GM12878 (cell line): ENCODE data around the gene STBD1. TPM values are rescaled to one million over a fixed set of nuclear protein-coding genes. Genes with fewer than 3 reads are reported as not detected.

ENCODE experiments used
- ATAC-seq: fragments of 200-7000 bp; cut with Tn5 transposase; 3 replicates; pipeline ENCODE4 v1.9.1; 2020; ENCODE audit warnings: mild to moderate bottlenecking, moderate library complexity
- BruUV-seq: library from RNA; stranded (reverse); fragments of 400-500 nt; replicated peaks from 2 replicates; lab custom pipeline; 2021; lab: Mats Ljungman, UMichigan
- CTCF ChIA-PET: fragments of 300-600 bp; sonication (Branson Sonifier 250); formaldehyde crosslinking; extraction: SDS; loops from one replicate; lab custom pipeline; 2021; ENCODE audit warnings: inconsistent platforms; lab: Yijun Ruan, JAX
- POLR2A ChIA-PET: fragments of 350-600 bp; formaldehyde crosslinking; extraction: SDS; loops from one replicate; lab custom pipeline; 2021; ENCODE audit warnings: inconsistent platforms; lab: Charles Lee
- RAD21 ChIA-PET: fragments of 300-600 bp; sonication (Branson Sonifier 250); formaldehyde crosslinking; loops from one replicate; lab custom pipeline; 2023; ENCODE audit warnings: antibody characterized with exemption; ENCODE audit not compliant: unreplicated experiment; lab: Charles Lee
- SMC1A ChIA-PET: fragments of 300-600 bp; sonication (Branson Sonifier 250); formaldehyde crosslinking; loops from one replicate; lab custom pipeline; 2023; ENCODE audit not compliant: unreplicated experiment, uncharacterized antibody; lab: Charles Lee
- DNase-seq: peaks from one replicate; pipeline ENCODE4 v3.0.0-alpha.2; 2011; ENCODE audit warnings: low read depth, low spot score
- FAIRE-seq: peaks from 3 replicates; lab custom pipeline; 2011; peaks lifted over from hg19 to GRCh38; lab: Jason Lieb, UNC
- H2AFZ ChIP-seq: 2 replicates; pipeline ENCODE4 v1.6.0; 2011; ENCODE audit warnings: low read depth, low read length, control low read depth; ENCODE audit not compliant: control insufficient read depth
- H3K27ac ChIP-seq: 2 replicates; pipeline ENCODE4 v1.5.1; 2011; ENCODE audit warnings: control low read depth; ENCODE audit not compliant: control insufficient read depth, insufficient read depth
- H3K27me3 ChIP-seq, 2 experiments: replicated peaks in 1 of 2; 2 replicates each; pipeline versions ENCODE4 v1.6.0 to v1.6.1; 2011; ENCODE audit warnings: low read length in 1 of 2; ENCODE audit not compliant: control insufficient read depth in 2 of 2, insufficient read depth in 2 of 2
- H3K36me3 ChIP-seq, 2 experiments: 2 replicates each; pipeline ENCODE4 v1.5.1; 2011; ENCODE audit warnings: low read length in 1 of 2; ENCODE audit not compliant: control insufficient read depth in 2 of 2, insufficient read depth in 2 of 2
- H3K4me1 ChIP-seq: 2 replicates; pipeline ENCODE4 v1.6.1; 2011; ENCODE audit warnings: mild to moderate bottlenecking, low read length, moderate library complexity, mixed read lengths; ENCODE audit not compliant: control insufficient read depth, insufficient read depth
- H3K4me2 ChIP-seq: 2 replicates; pipeline ENCODE4 v1.6.0; 2011; ENCODE audit warnings: control low read depth; ENCODE audit not compliant: control insufficient read depth, insufficient read depth
- H3K4me3 ChIP-seq: fragments of 200-600 bp; sonication (generic); 2 replicates; pipeline ENCODE4 v1.5.1; 2016
- H3K79me2 ChIP-seq: 2 replicates; pipeline ENCODE4 v1.6.0; 2011; ENCODE audit warnings: low read length; ENCODE audit not compliant: control insufficient read depth, insufficient read depth
- H3K9ac ChIP-seq: 2 replicates; pipeline ENCODE4 v1.8.0; 2011; ENCODE audit warnings: low read length, control low read depth, mixed read lengths; ENCODE audit not compliant: control insufficient read depth, insufficient read depth
- H3K9me3 ChIP-seq: replicated peaks from 3 replicates; pipeline ENCODE4 v1.5.1; 2011; ENCODE audit warnings: mild to moderate bottlenecking, low read length; ENCODE audit not compliant: control insufficient read depth, insufficient read depth
- H4K20me1 ChIP-seq: 2 replicates; pipeline ENCODE4 v1.6.0; 2011; ENCODE audit not compliant: control insufficient read depth, insufficient read depth
- CEBPB ChIP-seq, 2 experiments: fragments of 150-350 bp in 1 of 2; IDR thresholded peaks; 2 replicates each; pipeline ENCODE4 v1.6.1; 2012 to 2014; ENCODE audit warnings: low read depth in 2 of 2, low read length in 2 of 2, borderline replicate concordance in 1 of 2, inconsistent platforms in 1 of 2
- CEBPZ ChIP-seq: fragments of 150-350 bp; IDR thresholded peaks from 2 replicates; pipeline ENCODE4 v1.6.1; 2016; ENCODE audit warnings: low read depth, low read length
- CTCF ChIP-seq, 3 experiments: IDR thresholded peaks in 2 of 3; conservative IDR thresholded peaks in 1 of 3; 2 replicates each; pipeline ENCODE4 v1.5.1; 2011; ENCODE audit warnings: low read depth in 3 of 3, low read length in 3 of 3, mild to moderate bottlenecking in 3 of 3, control low read depth in 2 of 3, moderate library complexity in 2 of 3, inconsistent platforms in 1 of 3, mixed read lengths in 1 of 3; ENCODE audit not compliant: control insufficient read depth in 2 of 3, insufficient read depth in 1 of 3; ENCODE audit errors: extremely low read depth in 1 of 3
- EED ChIP-seq: sonication (generic); IDR thresholded peaks from 2 replicates; pipeline ENCODE4 v1.6.1; 2016; ENCODE audit warnings: antibody characterized with exemption, low read depth
- ESRRA ChIP-seq: IDR thresholded peaks from 2 replicates; pipeline ENCODE4 v1.6.1; 2012; ENCODE audit warnings: mild to moderate bottlenecking, low read length, improper control_type of control experiment
- FOXK2 ChIP-seq: fragments of 450-650 bp; IDR thresholded peaks from 2 replicates; pipeline ENCODE4 v1.6.1; 2017; ENCODE audit warnings: mild to moderate bottlenecking, moderate library complexity
- FOXM1 ChIP-seq: IDR thresholded peaks from 2 replicates; pipeline ENCODE4 v1.6.1; 2012; ENCODE audit warnings: low read depth, mild to moderate bottlenecking, inconsistent platforms, low read length, moderate library complexity
- HDAC6 ChIP-seq: fragments of 200-600 bp; sonication (generic); IDR thresholded peaks from one replicate; pipeline ENCODE4 v1.8.0; 2017; ENCODE audit warnings: antibody characterized with exemption; ENCODE audit not compliant: unreplicated experiment
- MEF2B ChIP-seq: fragments of 450-650 bp; IDR thresholded peaks from 2 replicates; pipeline ENCODE4 v1.6.1; 2018; ENCODE audit warnings: mild to moderate bottlenecking, moderate library complexity; ENCODE audit not compliant: partially characterized antibody, poor library complexity, severe bottlenecking
- MYC ChIP-seq: IDR thresholded peaks from 2 replicates; pipeline ENCODE4 v1.6.1; 2011; ENCODE audit warnings: mild to moderate bottlenecking, low read length, moderate library complexity, inconsistent platforms; ENCODE audit not compliant: insufficient read depth, insufficient replicate concordance, insufficient read length, severe bottlenecking
- NBN ChIP-seq: fragments of 450-650 bp; IDR thresholded peaks from 2 replicates; pipeline ENCODE4 v1.6.1; 2016
- NR2C1 ChIP-seq: fragments of 450-650 bp; IDR thresholded peaks from 2 replicates; pipeline ENCODE4 v1.6.1; 2017; ENCODE audit warnings: antibody characterized with exemption, mild to moderate bottlenecking, moderate library complexity
- NR2F1 ChIP-seq: fragments of 450-650 bp; conservative IDR thresholded peaks from 2 replicates; pipeline ENCODE4 v1.6.1; 2017; ENCODE audit warnings: mild to moderate bottlenecking
- SUZ12 ChIP-seq: fragments of 200-600 bp; sonication (generic); IDR thresholded peaks from one replicate; pipeline ENCODE4 v1.6.1; 2018; ENCODE audit warnings: antibody characterized with exemption, mild to moderate bottlenecking; ENCODE audit not compliant: unreplicated experiment
- TARDBP ChIP-seq: IDR thresholded peaks from 2 replicates; pipeline ENCODE4 v1.6.1; 2016; ENCODE audit warnings: borderline replicate concordance
- ZNF622 ChIP-seq: fragments of 450-650 bp; IDR thresholded peaks from 2 replicates; pipeline ENCODE4 v1.6.1; 2017; ENCODE audit warnings: mild to moderate bottlenecking, inconsistent platforms
- WGBS: methylation state at CpG from one replicate; pipeline ENCODE4 v1.1.6; 2016; ENCODE audit warnings: low lambda C conversion rate; ENCODE audit not compliant: insufficient replicate concordance, insufficient coverage; ENCODE audit errors: missing lambda C conversion rate; 5-methylcytosine and 5-hydroxymethylcytosine counted together
- in situ Hi-C: fragments of 300-500 bp; cut with MboI; formaldehyde crosslinking; loops from 9 replicates; pipeline ENCODE4 v1.14.3; 2018; ENCODE audit warnings: mixed read lengths
- intact Hi-C: fragments of 100-400 bp; cut with micrococcal nuclease; formaldehyde crosslinking; loops from one replicate; pipeline ENCODE4 v1.14.2; 2022; ENCODE audit not compliant: unreplicated experiment
- polyA plus RNA-seq, 11 experiments: library from polyadenylated mRNA; depleted of rRNA in 4 of 11; unstranded in 6 of 11; stranded (reverse) in 5 of 11; fragments of >200 nt; fragmentation: Nextera tagmentation in 4 of 11; fragmentation: Illumina TruSeq in 1 of 11; extraction: Ambion mirVana in 4 of 11; extraction: Trizol in 1 of 11; gene quantifications; 1 replicate in 1 of 11; 2 replicates in 10 of 11; pipeline versions ENCODE4 v1.2.1 to v1.2.3, GENCODE V29; 2011 to 2016; ENCODE audit warnings: inconsistent platforms in 2 of 11, missing spikeins in 2 of 11, low read depth in 1 of 11
- total RNA-seq, 4 experiments: library from RNA; depleted of rRNA in 3 of 4; stranded (reverse); fragments of >200 nt in 3 of 4; fragmentation: Illumina TruSeq in 1 of 4; extraction: Trizol in 1 of 4; gene quantifications; 2 replicates each; pipeline versions ENCODE4 v1.2.1 to v1.2.3, GENCODE V29; 2013 to 2021

The STBD1 gene
- total and polyA plus RNA-seq, 10 of the 15 experiments (the other 5 are each of a cell fraction or from before 2014, with no cell fraction given): 0.04 to 0.10 (median 0.05) TPM; not detected in 7

- TF ChIP-seq CTCF (IDR thresholded peaks at IDR 0.05 in 2 of 3, conservative IDR thresholded peaks at IDR 0.05 in 1 of 3; ENCODE audit: control insufficient read depth in 2 of 3, extremely low read depth in 1 of 3, insufficient read depth in 1 of 3, low read depth in 3 of 3, low read length in 3 of 3): no peak
- TF ChIP-seq TARDBP: no peak
- no peak for TF ChIP-seq FOXK2
These were observed 48.3 kb downstream of the STBD1 start (continued) for GRCh38 chr4:76354517-76355473.

GRCh38 chr4:76357981-76358380, 51.4 kb downstream of the STBD1 start:
- BruUV-seq: no TSS peak
- no peak overlapping the region for H3K9ac ChIP-seq
- ATAC-seq (no peak), DNase-seq (no peak), FAIRE-seq (no peak)
- 0% methylated on average over 2 of the region's 2 CpGs for WGBS
- no peaks in the 10 kb centered on the region for H3K27me3 ChIP-seq
- CTCF ChIA-PET: no interaction called here
- intact Hi-C loops (no loop called here), in situ Hi-C loops (no loop called here)
- no peaks in the 10 kb centered on the region for H4K20me1 ChIP-seq
- no peak overlapping the region for H3K4me3 ChIP-seq
- H2AFZ ChIP-seq: no peak overlapping the region
- H3K4me2 ChIP-seq: no peak overlapping the region
- no peaks in the 10 kb centered on the region for H3K4me1 ChIP-seq
- RAD21 ChIA-PET: no interaction called here
- SMC1A ChIA-PET: no interaction called here
- no peaks in the 10 kb centered on the region for H3K36me3 ChIP-seq
- H3K27ac ChIP-seq: no peak overlapping the region
- no peaks in the 10 kb centered on the region for H3K79me2 ChIP-seq
- POLR2A ChIA-PET: no interaction called here
- no peaks in the 10 kb centered on the region; the same call in 1 of the 3 replicates for H3K9me3 ChIP-seq
- TF ChIP-seq NBN (no peak), FOXM1 (no peak), NR2F1 (no peak), MEF2B (no peak), CEBPZ (no peak), ZNF622 (no peak), CEBPB (IDR thresholded peaks at IDR 0.05; ENCODE audit: borderline replicate concordance in 1 of 2, low read depth in 2 of 2, low read length in 2 of 2) (no peak), NR2C1 (no peak), ESRRA (no peak), HDAC6 (no peak), SUZ12 (no peak), MYC (no peak), EED (no peak)
